ENCODE measurements around the gene A3GALT2.

Gene A3GALT2

GRCh38 chr1:33272509-33272908 lies 48.4 kb downstream of the A3GALT2 start:
- no peak for DNase-seq (ENCODE audit: low read depth)

- no peak for DNase-seq (ENCODE audit: low read depth)
These were observed 49.0 kb downstream of the A3GALT2 start for GRCh38 chr1:33271666-33272505.

GRCh38 chr1:33270808-33271465 lies 50.0 kb downstream of the A3GALT2 start:
- DNase-seq (ENCODE audit: low read depth), result no peak

GRCh38 chr1:33270379-33270778 lies 50.5 kb downstream of the A3GALT2 start:
- DNase-seq (ENCODE audit: low read depth), result no peak

- DNase-seq (ENCODE audit: low read depth), result no peak
These were observed 51.3 kb downstream of the A3GALT2 start for GRCh38 chr1:33269621-33270020.

- no peak for DNase-seq (ENCODE audit: low read depth)
These were observed 51.8 kb downstream of the A3GALT2 start for GRCh38 chr1:33268927-33269610.

- DNase-seq (ENCODE audit: low read depth), result no peak
These were observed 52.4 kb downstream of the A3GALT2 start for GRCh38 chr1:33268457-33268856.

- DNase-seq (ENCODE audit: low read depth), result no peak
These were observed 53.3 kb downstream of the A3GALT2 start for GRCh38 chr1:33267468-33268205.

- DNase-seq (ENCODE audit: low read depth), result no peak
These were observed 54.1 kb downstream of the A3GALT2 start for GRCh38 chr1:33266766-33267165.

- DNase-seq (ENCODE audit: low read depth), result no peak
These were observed 54.9 kb downstream of the A3GALT2 start for GRCh38 chr1:33265780-33266605.

GRCh38 chr1:33263890-33264504 lies 56.9 kb downstream of the A3GALT2 start:
- no peak for DNase-seq (ENCODE audit: low read depth)

GRCh38 chr1:33261344-33261743 lies 59.6 kb downstream of the A3GALT2 start:
- no peak for DNase-seq (ENCODE audit: low read depth)

GRCh38 chr1:33260439-33260838 lies 60.5 kb downstream of the A3GALT2 start:
- no peak for DNase-seq (ENCODE audit: low read depth)

GRCh38 chr1:33259879-33260278 lies 61.0 kb downstream of the A3GALT2 start:
- DNase-seq (ENCODE audit: low read depth), result no peak

GRCh38 chr1:33258788-33259274 lies 62.1 kb downstream of the A3GALT2 start:
- no peak for DNase-seq (ENCODE audit: low read depth)

- no peak for DNase-seq (ENCODE audit: low read depth)
These were observed 62.9 kb downstream of the A3GALT2 start for GRCh38 chr1:33257772-33258712.

- DNase-seq (ENCODE audit: low read depth), result no peak
These were observed 63.6 kb downstream of the A3GALT2 start for GRCh38 chr1:33257207-33257771.

All from stimulated activated CD8-positive, alpha-beta memory T cell treated with anti-CD3 and anti-CD28 coated beads, Interleukin-7, amount 100 ng/mL, for 24 hours (primary cell).